ENCODE results near the gene GUSB.
"Not testable (repeated sequence)": the region's sequence is repeated elsewhere in the genome, so short reads cannot be mapped to it uniquely, and the experiment has no call there.

GUSB gene

GRCh38 chr7:65960351-65961074 lies 21.5 kb downstream of the GUSB start:
- no peak for DNase-seq (ENCODE audit: low spot score)
- H3K27ac ChIP-seq = no peak overlapping the region
- TF ChIP-seq CTCF (IDR thresholded peaks at IDR 0.05) = no peak
- H3K4me3 ChIP-seq = no peak overlapping the region

GRCh38 chr7:65955718-65956117 lies 26.3 kb downstream of the GUSB start:
- no peak for TF ChIP-seq CTCF (IDR thresholded peaks at IDR 0.05)
- DNase-seq (ENCODE audit: low spot score) = no peak

GRCh38 chr7:65953890-65954450 lies 28.0 kb downstream of the GUSB start:
- DNase-seq (ENCODE audit: low spot score) = peak; percentile 22
- H3K4me3 ChIP-seq = no peak overlapping the region
- no peak overlapping the region for H3K27ac ChIP-seq
- no peak for TF ChIP-seq CTCF (IDR thresholded peaks at IDR 0.05)

More at GRCh38 chr7:65955718-65956117, 26.3 kb downstream of the GUSB start:
- H3K27ac ChIP-seq = no peak overlapping the region
- H3K4me3 ChIP-seq = no peak overlapping the region

- no peak overlapping the region for H3K27ac ChIP-seq
- no peak for TF ChIP-seq CTCF (IDR thresholded peaks at IDR 0.05)
- no peak overlapping the region for H3K4me3 ChIP-seq
- peak; percentile 45 for DNase-seq (ENCODE audit: low spot score)
These were observed 28.9 kb downstream of the GUSB start for GRCh38 chr7:65953001-65953720.

- DNase-seq (ENCODE audit: low spot score) = peak; percentile 16
- H3K27ac ChIP-seq = no peak overlapping the region
- no peak overlapping the region for H3K4me3 ChIP-seq
- TF ChIP-seq CTCF (IDR thresholded peaks at IDR 0.05) = no peak
These were observed 30.0 kb downstream of the GUSB start for GRCh38 chr7:65951837-65952578.

- H3K27ac ChIP-seq = no peak overlapping the region
- no peak overlapping the region for H3K4me3 ChIP-seq
- TF ChIP-seq CTCF (IDR thresholded peaks at IDR 0.05) = no peak
- DNase-seq (ENCODE audit: low spot score) = no peak
These were observed 35.1 kb downstream of the GUSB start for GRCh38 chr7:65946904-65947303.

GRCh38 chr7:65945787-65946186 lies 36.2 kb downstream of the GUSB start:
- not testable (repeated sequence) for H3K27ac ChIP-seq; DNase-seq (ENCODE audit: low spot score)

More at GRCh38 chr7:65945787-65946186, 36.2 kb downstream of the GUSB start:
- H3K4me3 ChIP-seq = not testable (repeated sequence)
